ENCODE data around the gene SLC30A4. TPM values are rescaled to one million over a fixed set of nuclear protein-coding genes. Genes with fewer than 3 reads are reported as not detected.

SLC30A4 gene
- total RNA-seq, 4 donors from 2014 or later: 12.5 to 15.9 (median 13.6) TPM

- no peak for DNase-seq
- Histone ChIP-seq H3K4me3 (replicated peaks in 1 of 3) (no peak overlapping the region), H3K27me3 (no peaks in the 10 kb centered on the region), H3K36me3 (no peaks in the 10 kb centered on the region), H3K9me3 (no peaks in the 10 kb centered on the region), H3K27ac (no peak overlapping the region), H3K4me1 (peaks cover 3 to 6% of the 10 kb centered on the region in 2 donors)
- intact Hi-C loops (cut with DNase I): no loop called here
- TF ChIP-seq, protein P1, sequence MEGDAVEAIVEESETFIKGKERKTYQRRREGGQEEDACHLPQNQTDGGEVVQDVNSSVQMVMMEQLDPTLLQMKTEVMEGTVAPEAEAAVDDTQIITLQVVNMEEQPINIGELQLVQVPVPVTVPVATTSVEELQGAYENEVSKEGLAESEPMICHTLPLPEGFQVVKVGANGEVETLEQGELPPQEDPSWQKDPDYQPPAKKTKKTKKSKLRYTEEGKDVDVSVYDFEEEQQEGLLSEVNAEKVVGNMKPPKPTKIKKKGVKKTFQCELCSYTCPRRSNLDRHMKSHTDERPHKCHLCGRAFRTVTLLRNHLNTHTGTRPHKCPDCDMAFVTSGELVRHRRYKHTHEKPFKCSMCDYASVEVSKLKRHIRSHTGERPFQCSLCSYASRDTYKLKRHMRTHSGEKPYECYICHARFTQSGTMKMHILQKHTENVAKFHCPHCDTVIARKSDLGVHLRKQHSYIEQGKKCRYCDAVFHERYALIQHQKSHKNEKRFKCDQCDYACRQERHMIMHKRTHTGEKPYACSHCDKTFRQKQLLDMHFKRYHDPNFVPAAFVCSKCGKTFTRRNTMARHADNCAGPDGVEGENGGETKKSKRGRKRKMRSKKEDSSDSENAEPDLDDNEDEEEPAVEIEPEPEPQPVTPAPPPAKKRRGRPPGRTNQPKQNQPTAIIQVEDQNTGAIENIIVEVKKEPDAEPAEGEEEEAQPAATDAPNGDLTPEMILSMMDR (IDR thresholded peaks at IDR 0.05): no peak
- no peak for TF ChIP-seq POLR2A (IDR thresholded peaks at IDR 0.05)
- WGBS, 2 donors: 72 to 78% methylated on average over 8 of the region's 8 CpGs
Observed at GRCh38 chr15:45435124-45435903, 87.2 kb downstream of the SLC30A4 start.

DNA sequence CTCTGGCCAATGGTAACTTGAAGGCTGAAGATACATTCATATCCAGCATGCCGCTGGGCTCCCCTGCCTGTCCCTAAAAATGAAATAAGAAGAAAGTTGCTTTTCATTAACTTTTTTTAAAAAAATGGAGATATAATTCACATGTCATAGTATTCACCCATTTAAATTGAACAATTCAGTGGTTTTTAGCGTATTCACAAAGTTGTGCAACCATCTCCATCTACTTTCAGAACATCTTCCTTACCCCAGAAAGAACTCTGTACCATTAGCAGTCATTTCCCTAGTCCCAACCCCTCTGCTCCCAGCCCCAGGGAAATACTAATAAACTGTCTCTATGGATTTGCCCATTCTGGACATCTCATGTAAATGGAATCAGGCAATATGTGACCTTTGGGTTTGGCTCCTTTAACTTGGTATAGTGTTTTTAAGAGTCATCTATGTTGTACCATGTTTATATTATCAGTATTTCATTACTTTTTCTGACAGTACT, 88.4 kb downstream of the SLC30A4 start:
- TF ChIP-seq POLR2A (IDR thresholded peaks at IDR 0.05): no peak
- TF ChIP-seq, protein P1 (IDR thresholded peaks at IDR 0.05): no peak
- no peaks in the 10 kb centered on the region for H3K9me3 ChIP-seq
- 96 to 99% methylated on average over 2 of the region's 2 CpGs for WGBS, 2 donors
- H3K36me3 ChIP-seq: no peaks in the 10 kb centered on the region
- peaks cover 3% of the 10 kb centered on the region in 2 donors for H3K4me1 ChIP-seq
- no peaks in the 10 kb centered on the region for H3K27me3 ChIP-seq
- intact Hi-C loops (cut with DNase I): no loop called here
- no peak overlapping the region for H3K4me3 ChIP-seq (replicated peaks in 1 of 3)
- DNase-seq: no peak
- H3K27ac ChIP-seq: no peak overlapping the region

GRCh38 chr15:45431511-45431910, 91.0 kb downstream of the SLC30A4 start:
- 93 to 95% methylated on average over 2 of the region's 2 CpGs for WGBS, 2 donors
- DNase-seq: no peak
- intact Hi-C loops (cut with DNase I): no loop called here
- no peaks in the 10 kb centered on the region for H3K27me3 ChIP-seq
- H3K4me1 ChIP-seq: peaks cover 3% of the 10 kb centered on the region in 2 donors
- H3K4me3 ChIP-seq (replicated peaks in 1 of 3): no peak overlapping the region
- no peak for TF ChIP-seq POLR2A (IDR thresholded peaks at IDR 0.05)
- TF ChIP-seq, protein P1 (IDR thresholded peaks at IDR 0.05): no peak
- no peaks in the 10 kb centered on the region for H3K9me3 ChIP-seq
- no peak overlapping the region for H3K27ac ChIP-seq
- no peaks in the 10 kb centered on the region for H3K36me3 ChIP-seq

GRCh38 chr15:45429941-45430792, 92.4 kb downstream of the SLC30A4 start:
- 20 to 27% methylated on average over 31 to 43 of the region's 73 CpGs for WGBS, 2 donors
- intact Hi-C loops (cut with DNase I): no loop called here
- no peak overlapping the region for H3K27ac ChIP-seq
- peak overlapping the region in 2 of 3 donors; percentile 25 to 44 for H3K4me3 ChIP-seq (replicated peaks in 1 of 3)
- H3K4me1 ChIP-seq: peaks cover 3% of the 10 kb centered on the region in 2 donors
- H3K9me3 ChIP-seq: no peaks in the 10 kb centered on the region
- DNase-seq: peak; percentile 72 to 79
- no peaks in the 10 kb centered on the region for H3K27me3 ChIP-seq
- H3K36me3 ChIP-seq: no peaks in the 10 kb centered on the region
- no peak for TF ChIP-seq POLR2A (IDR thresholded peaks at IDR 0.05)
- TF ChIP-seq, protein P1 (IDR thresholded peaks at IDR 0.05): peak; percentile 93 to 100 (median 99)

MicroRNAs encoded within 50 kb of the gene (microRNA counts, 767-probe panel; counts per million panel counts)
- microRNA hsa-miR-147b: 0 counts per million in 2 donors

Small RNA genes within 50 kb of the gene (small RNA-seq; reads per million reads assigned to genes)
- gene DPPA5P2: not detected
- not detected for gene SNORA41B

Other genes starting within 250 kb of the SLC30A4 start
- 10 to 100 TPM; 20.6 to 62.3 (median 51.0) TPM for gene GATM, start 144.2 kb downstream of the SLC30A4 start, total RNA-seq
- gene BLOC1S6, start 64.6 kb upstream of the SLC30A4 start, total RNA-seq: 10 to 100 TPM; 59.7 to 88.7 (median 82.6) TPM
- gene SQOR, start 112.3 kb upstream of the SLC30A4 start, total RNA-seq: 10 to 100 TPM; 49.8 to 56.6 (median 55.2) TPM

Data from thyroid gland (tissue), 4 donors.